ENCODE measurements around the gene BTN1A1.

Gene BTN1A1

GRCh38 chr6:26525838-26526237, 25.7 kb downstream of the BTN1A1 start:
- Mint-ChIP-seq H3K36me3 (ENCODE audit: low read depth) (no peaks in the 10 kb centered on the region), H3K4me3 (no peak overlapping the region), H3K27ac (no peak overlapping the region), H3K9me3 (no peaks in the 10 kb centered on the region), H3K4me1 (peaks cover 21% of the 10 kb centered on the region), H3K27me3 (ENCODE audit: low read depth) (no peaks in the 10 kb centered on the region)
- no peak for TF ChIP-seq CTCF (IDR thresholded peaks at IDR 0.05; ENCODE audit: unreplicated experiment in 3 of 3)

GRCh38 chr6:26526928-26527327, 26.8 kb downstream of the BTN1A1 start:
- H3K4me1 Mint-ChIP-seq = peaks cover 21% of the 10 kb centered on the region
- no peaks in the 10 kb centered on the region for H3K9me3 Mint-ChIP-seq
- no peak overlapping the region for H3K27ac Mint-ChIP-seq
- no peak overlapping the region for H3K4me3 Mint-ChIP-seq
- H3K36me3 Mint-ChIP-seq (ENCODE audit: low read depth) = no peaks in the 10 kb centered on the region
- no peak for TF ChIP-seq CTCF (IDR thresholded peaks at IDR 0.05; ENCODE audit: unreplicated experiment in 3 of 3)
- H3K27me3 Mint-ChIP-seq (ENCODE audit: low read depth) = no peaks in the 10 kb centered on the region

- Mint-ChIP-seq H3K4me1 (peaks cover 24% of the 10 kb centered on the region), H3K36me3 (ENCODE audit: low read depth) (no peaks in the 10 kb centered on the region), H3K9me3 (no peaks in the 10 kb centered on the region), H3K4me3 (no peak overlapping the region), H3K27me3 (ENCODE audit: low read depth) (no peaks in the 10 kb centered on the region), H3K27ac (no peak overlapping the region)
- no peak for TF ChIP-seq CTCF (IDR thresholded peaks at IDR 0.05; ENCODE audit: unreplicated experiment in 3 of 3)
These were observed 30.1 kb downstream of the BTN1A1 start for GRCh38 chr6:26530203-26530602.

- H3K9me3 Mint-ChIP-seq = no peaks in the 10 kb centered on the region
These were observed 31.8 kb downstream of the BTN1A1 start for GRCh38 chr6:26531897-26532296.

GRCh38 chr6:26532699-26533531, 32.8 kb downstream of the BTN1A1 start:
- Mint-ChIP-seq H3K27me3 (ENCODE audit: low read depth) (no peaks in the 10 kb centered on the region), H3K4me1 (peaks cover 35% of the 10 kb centered on the region), H3K9me3 (no peaks in the 10 kb centered on the region), H3K4me3 (peak overlapping the region; percentile 95 to 97 (median 96)), H3K36me3 (ENCODE audit: low read depth) (no peaks in the 10 kb centered on the region), H3K27ac (peak overlapping the region; percentile 96 to 98 (median 96))
- no peak for TF ChIP-seq CTCF (IDR thresholded peaks at IDR 0.05; ENCODE audit: unreplicated experiment in 3 of 3)

More at GRCh38 chr6:26531897-26532296, 31.8 kb downstream of the BTN1A1 start:
- Mint-ChIP-seq H3K36me3 (ENCODE audit: low read depth) (no peaks in the 10 kb centered on the region), H3K4me1 (peaks cover 31% of the 10 kb centered on the region), H3K27ac (peak overlapping the region; percentile 96 to 98 (median 96)), H3K4me3 (peak overlapping the region in 2 of 3 experiments; percentile 95 to 96), H3K27me3 (ENCODE audit: low read depth) (no peaks in the 10 kb centered on the region)
- TF ChIP-seq CTCF (IDR thresholded peaks at IDR 0.05; ENCODE audit: unreplicated experiment in 3 of 3) = no peak

GRCh38 chr6:26533532-26533931, 33.4 kb downstream of the BTN1A1 start:
- H3K27ac Mint-ChIP-seq = peak overlapping the region; percentile 96 to 98 (median 96)

More at GRCh38 chr6:26533532-26533931, 33.4 kb downstream of the BTN1A1 start:
- Mint-ChIP-seq H3K4me1 (peaks cover 35% of the 10 kb centered on the region), H3K4me3 (peak overlapping the region; percentile 95 to 97 (median 96)), H3K27me3 (ENCODE audit: low read depth) (no peaks in the 10 kb centered on the region), H3K36me3 (ENCODE audit: low read depth) (no peaks in the 10 kb centered on the region), H3K9me3 (no peaks in the 10 kb centered on the region)
- no peak for TF ChIP-seq CTCF (IDR thresholded peaks at IDR 0.05; ENCODE audit: unreplicated experiment in 3 of 3)
